Adrenal gland (tissue), 12 donors: Measurements from ENCODE around the gene NOP14. TPM values are rescaled to one million over a fixed set of nuclear protein-coding genes. Genes with fewer than 3 reads are reported as not detected.

ENCODE experiments used
- DNase-seq, 7 donors: peaks; one replicate each; pipeline ENCODE4 v3.0.0-alpha.2; 2019 to 2020
- H3K27ac ChIP-seq, 5 donors: fragments of 200-600 bp; sonication (generic) in 4 of 5; 1 replicate in 3 of 5; 2 replicates in 2 of 5; pipeline versions ENCODE4 v1.5.1 to v1.8.0; 2016 to 2020; ENCODE audit warnings: mild to moderate bottlenecking in 1 of 5
- H3K27me3 ChIP-seq: fragments of 200-600 bp; 2 replicates; pipeline ENCODE4 v1.8.0; 2021
- H3K36me3 ChIP-seq, 2 donors: fragments of 200-600 bp; replicated peaks in 1 of 2; 1 replicate in 1 of 2; 2 replicates in 1 of 2; pipeline versions ENCODE4 v1.5.1 to v1.8.0; 2018 to 2022
- H3K4me1 ChIP-seq, 2 donors: fragments of 200-600 bp; replicated peaks in 1 of 2; 1 replicate in 1 of 2; 2 replicates in 1 of 2; pipeline versions ENCODE4 v1.5.1 to v1.8.0; 2018 to 2021
- H3K4me3 ChIP-seq, 4 donors: fragments of 200-600 bp; sonication (generic) in 3 of 4; one replicate each; pipeline ENCODE4 v1.5.1; 2016 to 2018
- H3K9me3 ChIP-seq, 3 donors: fragments of 200-600 bp; sonication (generic) in 1 of 3; replicated peaks in 1 of 3; 1 replicate in 2 of 3; 2 replicates in 1 of 3; pipeline versions ENCODE4 v1.5.1 to v1.8.0; 2016 to 2021
- POLR2A ChIP-seq, 2 donors: fragments of 450-650 bp; IDR thresholded peaks; one replicate each; pipeline ENCODE4 v1.6.1; 2017; ENCODE audit warnings: antibody characterized with exemption in 2 of 2, mild to moderate bottlenecking in 2 of 2, moderate library complexity in 1 of 2
- WGBS, 4 donors: extraction: QIAGEN DNeasy Blood & Tissue Kit in 2 of 4; methylation state at CpG; one replicate each; pipeline versions ENCODE4 v1.1.5 to v1.1.7; 2013 to 2017; 5-methylcytosine and 5-hydroxymethylcytosine counted together
- intact Hi-C, 2 donors: fragments of 100-400 bp; cut with DNase I; formaldehyde crosslinking; loops; one replicate each; pipeline versions ENCODE4 v1.14.1 to v1.15.0; 2022 to 2023
- polyA plus RNA-seq, 3 donors: library from polyadenylated mRNA; stranded (reverse); fragments of 200-250 nt in 2 of 3; fragments of 350-450 nt in 1 of 3; fragmentation: Illumina TruSeq in 1 of 3; extraction: RNeasy Lipid Tissue Mini Kit (QIAGEN cat#74804) in 1 of 3; gene quantifications; one replicate each; pipeline ENCODE4 v1.2.3, GENCODE V29; 2013 to 2014
- total RNA-seq, 9 donors: library from RNA; depleted of rRNA in 4 of 9; stranded (reverse); fragments of >200 nt in 4 of 9; fragments of 120-200 nt in 1 of 9; fragmentation: NEBNext Ultra II Directional in 1 of 9; extraction: Animal tissue kit (Norgen Biotek cat#: 25700) in 1 of 9; gene quantifications; one replicate each; pipeline versions ENCODE4 v1.1.0 to v1.2.4, GENCODE V29; 2013 to 2023
- TF ChIP-seq, protein P1 (sequence below), 6 experiments: fragments of 450-650 bp in 4 of 6; fragments of 200-600 bp in 2 of 6; sonication (generic) in 1 of 6; IDR thresholded peaks; 1 replicate in 5 of 6; 2 replicates in 1 of 6; pipeline versions ENCODE4 v1.5.1 to v1.8.0; 2016 to 2021; ENCODE audit warnings: antibody characterized with exemption in 6 of 6, mild to moderate bottlenecking in 2 of 6, moderate library complexity in 1 of 6
- donor health status: healthy with polysubstance abuse.
- donor health status: Bipolar disorder and iron deficiency.
- donor health status: DM: yes; HTN: yes; CAD: no.
- donor health status: DM: no; HTN: no; CAD: no.
- donor health status: DM: no; HTN: no; CAD: no.
- donor health status: DM: yes; HTN: yes; CAD: no.

The NOP14 gene
- total and polyA plus RNA-seq, 12 donors: 16.4 to 56.5 (median 25.5) TPM

- Histone ChIP-seq H3K36me3 (peaks cover 0 to 87% of the 10 kb centered on the region in 2 donors), H3K4me1 (no peaks in the 10 kb centered on the region), H3K27me3 (no peaks in the 10 kb centered on the region), H3K27ac (no peak overlapping the region), H3K9me3 (no peaks in the 10 kb centered on the region), H3K4me3 (no peak overlapping the region)
- peak in 1 of 7 donors; percentile 45 for DNase-seq
- TF ChIP-seq, protein P1, sequence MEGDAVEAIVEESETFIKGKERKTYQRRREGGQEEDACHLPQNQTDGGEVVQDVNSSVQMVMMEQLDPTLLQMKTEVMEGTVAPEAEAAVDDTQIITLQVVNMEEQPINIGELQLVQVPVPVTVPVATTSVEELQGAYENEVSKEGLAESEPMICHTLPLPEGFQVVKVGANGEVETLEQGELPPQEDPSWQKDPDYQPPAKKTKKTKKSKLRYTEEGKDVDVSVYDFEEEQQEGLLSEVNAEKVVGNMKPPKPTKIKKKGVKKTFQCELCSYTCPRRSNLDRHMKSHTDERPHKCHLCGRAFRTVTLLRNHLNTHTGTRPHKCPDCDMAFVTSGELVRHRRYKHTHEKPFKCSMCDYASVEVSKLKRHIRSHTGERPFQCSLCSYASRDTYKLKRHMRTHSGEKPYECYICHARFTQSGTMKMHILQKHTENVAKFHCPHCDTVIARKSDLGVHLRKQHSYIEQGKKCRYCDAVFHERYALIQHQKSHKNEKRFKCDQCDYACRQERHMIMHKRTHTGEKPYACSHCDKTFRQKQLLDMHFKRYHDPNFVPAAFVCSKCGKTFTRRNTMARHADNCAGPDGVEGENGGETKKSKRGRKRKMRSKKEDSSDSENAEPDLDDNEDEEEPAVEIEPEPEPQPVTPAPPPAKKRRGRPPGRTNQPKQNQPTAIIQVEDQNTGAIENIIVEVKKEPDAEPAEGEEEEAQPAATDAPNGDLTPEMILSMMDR (IDR thresholded peaks at IDR 0.05): no peak
- no peak for TF ChIP-seq POLR2A (IDR thresholded peaks at IDR 0.05)
- intact Hi-C loops: no loop called here
- 85 to 86% (median 86%) methylated on average over 7 of the region's 7 CpGs for WGBS, 4 donors
Observed at GRCh38 chr4:2910409-2910808, 52.8 kb downstream of the NOP14 start.

DNA sequence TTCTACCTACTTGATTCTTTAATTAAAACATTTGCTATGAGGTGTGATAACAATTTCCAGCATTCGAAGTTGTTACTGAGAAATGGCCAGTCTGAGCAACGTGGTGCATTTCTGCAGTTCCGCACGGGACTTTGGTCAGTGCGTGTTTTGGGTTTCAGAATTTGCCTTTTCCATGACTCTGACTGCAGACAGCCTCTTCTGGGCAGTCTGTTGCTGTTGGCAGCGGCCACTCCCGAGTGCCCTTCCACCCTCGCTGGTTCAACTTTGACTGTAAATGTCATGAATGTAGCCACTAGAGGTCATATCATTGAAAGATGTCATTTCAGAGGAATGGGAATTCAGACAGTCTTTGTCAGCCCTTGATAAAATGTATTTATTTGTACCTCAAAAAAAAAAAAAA, 53.6 kb downstream of the NOP14 start:
- peak in 2 of 7 donors; percentile 19 to 38 for DNase-seq
- H3K4me3 ChIP-seq: no peak overlapping the region
- H3K4me1 ChIP-seq: no peaks in the 10 kb centered on the region
- no peak overlapping the region for H3K27ac ChIP-seq
- H3K9me3 ChIP-seq: no peaks in the 10 kb centered on the region
- no peaks in the 10 kb centered on the region for H3K27me3 ChIP-seq
- H3K36me3 ChIP-seq: peaks cover 0 to 87% of the 10 kb centered on the region in 2 donors
- intact Hi-C loops: no loop called here
- no peak for TF ChIP-seq POLR2A (IDR thresholded peaks at IDR 0.05)
- TF ChIP-seq, protein P1 (IDR thresholded peaks at IDR 0.05): no peak
- 59 to 75% (median 66%) methylated on average over 8 of the region's 8 CpGs for WGBS, 4 donors

DNA sequence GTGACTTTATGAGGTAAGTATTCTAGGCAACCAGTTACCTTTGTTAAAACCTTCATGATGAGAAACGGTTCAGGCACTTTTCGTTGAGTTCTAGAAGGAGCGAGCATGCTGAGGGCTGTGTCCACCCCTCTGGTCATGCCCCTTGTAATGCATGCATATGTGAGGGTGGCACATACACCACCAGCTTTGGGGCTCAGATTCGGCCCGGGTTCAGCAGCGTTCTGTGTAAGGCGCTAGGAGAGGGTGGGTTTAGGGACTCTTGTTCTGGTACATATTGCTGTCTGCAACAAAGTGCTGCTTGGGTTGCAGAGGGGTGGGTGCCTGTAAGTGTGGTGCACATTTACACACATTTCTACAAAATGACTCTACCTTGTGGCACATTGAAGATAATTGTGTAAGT, 54.5 kb downstream of the NOP14 start:
- peaks cover 0 to 86% of the 10 kb centered on the region in 2 donors for H3K36me3 ChIP-seq
- 86 to 100% (median 94%) methylated on average over 4 to 7 of the region's 7 CpGs for WGBS, 4 donors
- H3K27me3 ChIP-seq: no peaks in the 10 kb centered on the region
- no peaks in the 10 kb centered on the region for H3K9me3 ChIP-seq
- TF ChIP-seq, protein P1 (IDR thresholded peaks at IDR 0.05): no peak
- TF ChIP-seq POLR2A (IDR thresholded peaks at IDR 0.05): no peak
- no peak overlapping the region for H3K4me3 ChIP-seq
- H3K4me1 ChIP-seq: no peaks in the 10 kb centered on the region
- no peak for DNase-seq
- intact Hi-C loops: no loop called here
- H3K27ac ChIP-seq: no peak overlapping the region

GRCh38 chr4:2907706-2908293, 55.4 kb downstream of the NOP14 start:
- H3K27me3 ChIP-seq: no peaks in the 10 kb centered on the region
- H3K4me1 ChIP-seq: no peaks in the 10 kb centered on the region
- H3K27ac ChIP-seq: no peak overlapping the region
- no peak for DNase-seq
- no peaks in the 10 kb centered on the region for H3K9me3 ChIP-seq
- peaks cover 0 to 77% of the 10 kb centered on the region in 2 donors for H3K36me3 ChIP-seq
- no peak for TF ChIP-seq POLR2A (IDR thresholded peaks at IDR 0.05)
- TF ChIP-seq, protein P1 (IDR thresholded peaks at IDR 0.05): no peak
- no peak overlapping the region for H3K4me3 ChIP-seq
- intact Hi-C loops: no loop called here
- WGBS, 4 donors: 91 to 95% (median 94%) methylated on average over 8 to 11 of the region's 11 CpGs
